Karpas-422 (cell line): ENCODE results near the gene MYCBPAP. TPM values are rescaled to one million over a fixed set of nuclear protein-coding genes. Genes with fewer than 3 reads are reported as not detected.
"Not testable (repeated sequence)": the region's sequence is repeated elsewhere in the genome, so short reads cannot be mapped to it uniquely, and the experiment has no call there.

ENCODE experiments used
- DNase-seq: peaks from one replicate; pipeline ENCODE4 v3.0.0-alpha.2; 2015
- H2AFZ ChIP-seq: fragments of 200-600 bp; sonication (generic); 2 replicates; pipeline ENCODE4 v1.6.1; 2014; ENCODE audit warnings: antibody characterized with exemption, low read length, mixed read lengths
- H3K27ac ChIP-seq: fragments of 200-600 bp; sonication (generic); 2 replicates; pipeline ENCODE4 v1.5.1; 2014; ENCODE audit warnings: mild to moderate bottlenecking, low read length, moderate library complexity
- H3K27me3 ChIP-seq: fragments of 200-600 bp; sonication (generic); 2 replicates; pipeline ENCODE4 v1.6.1; 2014; ENCODE audit warnings: low read length, mixed read lengths
- H3K36me3 ChIP-seq: fragments of 200-600 bp; sonication (generic); 2 replicates; pipeline ENCODE4 v1.6.1; 2014; ENCODE audit warnings: low read length, mixed read lengths; ENCODE audit not compliant: insufficient read depth
- H3K4me1 ChIP-seq: fragments of 200-600 bp; sonication (generic); 2 replicates; pipeline ENCODE4 v1.6.1; 2014; ENCODE audit warnings: mild to moderate bottlenecking, low read length, mixed read lengths
- H3K4me2 ChIP-seq: fragments of 200-600 bp; sonication (generic); 2 replicates; pipeline ENCODE4 v1.6.1; 2014; ENCODE audit warnings: low read length, low read depth, mild to moderate bottlenecking; ENCODE audit not compliant: poor library complexity, severe bottlenecking
- H3K4me3 ChIP-seq: fragments of 200-600 bp; sonication (generic); 2 replicates; pipeline ENCODE4 v1.5.1; 2014; ENCODE audit warnings: mild to moderate bottlenecking, antibody characterized with exemption, low read length, mixed read lengths
- H3K79me2 ChIP-seq: fragments of 200-600 bp; sonication (generic); 2 replicates; pipeline ENCODE4 v1.6.1; 2014; ENCODE audit warnings: mild to moderate bottlenecking, low read length, mixed read lengths
- H3K9ac ChIP-seq: fragments of 200-600 bp; sonication (generic); 2 replicates; pipeline ENCODE4 v1.6.0; 2014; ENCODE audit warnings: low read length
- H3K9me2 ChIP-seq: fragments of 200-600 bp; sonication (generic), shearing (Covaris generic); replicated peaks from 2 replicates; pipeline ENCODE4 v1.6.0; 2014; ENCODE audit warnings: mild to moderate bottlenecking, low read length, moderate library complexity; ENCODE audit not compliant: insufficient read depth
- H3K9me3 ChIP-seq: fragments of 300-700, 200-600 bp; sonication (generic); 2 replicates; pipeline ENCODE4 v1.6.1; 2014; ENCODE audit warnings: low read length, mixed read lengths
- H4K20me1 ChIP-seq: fragments of 200-600 bp; sonication (generic); 2 replicates; pipeline ENCODE4 v1.6.1; 2014; ENCODE audit warnings: mild to moderate bottlenecking, antibody characterized with exemption, low read length, low read depth; ENCODE audit not compliant: insufficient read depth
- total RNA-seq: library from RNA; depleted of rRNA; stranded (reverse); fragments of >200 nt; shearing (Covaris generic); gene quantifications from 2 replicates; pipeline ENCODE4 v1.2.3, GENCODE V29; 2014; ENCODE audit warnings: low replicate concordance

The MYCBPAP gene
- total RNA-seq, 1 experiment from 2014 or later = 2.0 TPM

DNA sequence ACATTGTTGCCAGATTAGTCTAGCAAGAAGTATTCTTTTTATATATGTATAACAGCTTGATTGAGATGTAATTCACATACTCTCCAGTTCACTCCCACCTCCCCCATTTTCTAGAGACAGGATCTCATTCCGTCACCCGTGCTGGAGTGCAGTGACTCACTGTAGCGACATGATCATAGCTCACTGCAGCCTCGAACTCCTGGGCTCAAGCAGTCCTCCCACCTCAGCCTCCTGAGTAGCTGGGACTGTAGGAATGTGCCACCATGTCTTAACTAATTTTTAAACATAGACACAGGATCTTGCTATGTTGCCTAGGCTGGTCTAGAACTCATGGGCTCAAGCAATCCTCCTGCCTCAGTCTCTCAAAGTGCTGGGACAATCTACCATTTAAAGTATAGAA, 32.9 kb upstream of the MYCBPAP start:
- no peak overlapping the region for H3K4me2 ChIP-seq
- no peak overlapping the region for H3K4me3 ChIP-seq
- H3K9me3 ChIP-seq = no peaks in the 10 kb centered on the region
- H3K27ac ChIP-seq = no peak overlapping the region
- no peaks in the 10 kb centered on the region for H4K20me1 ChIP-seq
- no peaks in the 10 kb centered on the region for H3K27me3 ChIP-seq
- DNase-seq = no peak
- no peak overlapping the region for H3K9ac ChIP-seq
- no peaks in the 10 kb centered on the region for H3K9me2 ChIP-seq
- peaks cover 3% of the 10 kb centered on the region; the same call in 1 of the 2 replicates for H3K36me3 ChIP-seq
- H3K4me1 ChIP-seq = peaks cover 23% of the 10 kb centered on the region
- H3K79me2 ChIP-seq = peaks cover 12% of the 10 kb centered on the region
- H2AFZ ChIP-seq = no peak overlapping the region

GRCh38 chr17:50475775-50476544, 32.3 kb upstream of the MYCBPAP start:
- not testable (repeated sequence) for H3K27ac ChIP-seq, H2AFZ ChIP-seq, H3K9ac ChIP-seq, H3K4me2 ChIP-seq, H3K27me3 ChIP-seq, H3K9me3 ChIP-seq, H4K20me1 ChIP-seq, DNase-seq, H3K36me3 ChIP-seq, H3K9me2 ChIP-seq, H3K4me3 ChIP-seq
- peaks cover 28% of the 10 kb centered on the region for H3K4me1 ChIP-seq
- H3K79me2 ChIP-seq = peaks cover 16% of the 10 kb centered on the region

DNA sequence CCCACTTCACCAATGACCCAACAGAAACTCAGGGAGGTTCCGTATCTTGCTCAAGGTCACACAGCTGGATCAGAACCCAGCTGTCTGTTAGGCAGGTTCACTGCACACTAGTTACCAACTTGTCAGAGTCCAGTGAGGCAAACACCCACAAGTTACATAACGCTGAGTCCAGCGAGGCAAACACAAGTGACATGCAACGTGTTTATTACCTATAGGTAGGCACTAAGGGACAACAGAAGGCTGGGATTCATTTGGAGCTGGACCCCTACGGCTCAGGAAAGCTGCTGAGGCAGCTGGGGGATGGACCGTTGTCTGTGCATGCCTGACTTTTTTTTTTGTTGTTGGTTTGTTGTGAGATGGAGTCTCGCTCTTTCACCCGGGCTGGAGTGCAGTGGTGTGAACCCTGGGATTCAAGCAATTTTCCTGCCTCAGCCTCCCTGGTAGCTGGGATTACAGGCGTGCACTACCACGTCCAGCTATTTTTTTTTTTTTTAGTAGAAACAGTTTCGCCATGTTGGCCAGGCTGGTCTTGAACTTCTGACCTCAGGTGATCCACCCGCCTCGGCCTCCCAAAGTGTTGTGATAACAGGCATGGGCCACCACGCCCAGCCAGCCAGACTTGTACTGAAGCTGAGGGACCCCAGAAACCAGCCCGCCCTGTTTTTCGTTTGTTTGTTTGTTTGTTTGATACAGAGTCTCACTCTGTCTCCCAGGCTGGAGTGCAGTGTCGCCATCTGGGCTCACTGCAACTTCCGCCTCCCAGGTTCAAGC, 31.5 kb upstream of the MYCBPAP start:
- no peak overlapping the region for H3K4me2 ChIP-seq
- no peak overlapping the region for H3K9ac ChIP-seq
- no peaks in the 10 kb centered on the region for H3K9me3 ChIP-seq
- no peak overlapping the region for H3K27ac ChIP-seq
- peaks cover 16% of the 10 kb centered on the region for H3K79me2 ChIP-seq
- H3K4me1 ChIP-seq = peaks cover 33% of the 10 kb centered on the region
- no peaks in the 10 kb centered on the region for H3K27me3 ChIP-seq
- DNase-seq = no peak
- H4K20me1 ChIP-seq = no peaks in the 10 kb centered on the region
- no peak overlapping the region for H3K4me3 ChIP-seq
- no peaks in the 10 kb centered on the region for H3K9me2 ChIP-seq
- H2AFZ ChIP-seq = no peak overlapping the region
- H3K36me3 ChIP-seq = peaks cover 3% of the 10 kb centered on the region; the same call in 1 of the 2 replicates

DNA sequence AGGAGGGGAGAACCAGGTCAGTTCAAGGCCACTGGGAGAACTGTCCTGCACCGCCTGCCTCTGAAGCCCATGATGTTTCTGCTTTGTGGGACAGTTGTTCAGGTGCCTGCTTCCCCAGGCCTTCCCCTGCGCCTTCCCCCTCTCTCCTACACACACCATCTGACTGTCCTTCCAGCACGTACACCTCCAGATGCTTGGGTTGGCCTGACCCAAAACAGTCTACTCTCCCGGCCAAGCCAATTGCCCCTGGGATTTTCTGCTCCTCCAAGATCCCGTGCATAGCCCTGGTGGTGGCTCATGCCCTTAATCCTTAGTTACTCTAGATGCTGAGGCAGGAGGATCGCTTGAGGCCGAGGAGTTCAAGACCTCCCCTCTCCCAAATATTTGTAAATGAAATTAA, 30.3 kb upstream of the MYCBPAP start:
- DNase-seq = peak; percentile 58
- Histone ChIP-seq H3K4me2 (peak overlapping the region; percentile 87), H3K9me3 (no peaks in the 10 kb centered on the region), H3K9me2 (no peaks in the 10 kb centered on the region), H3K4me3 (peak overlapping the region; percentile 84), H2AFZ (peak overlapping the region; percentile 78), H3K79me2 (peaks cover 20% of the 10 kb centered on the region), H3K27me3 (no peaks in the 10 kb centered on the region), H3K27ac (peak overlapping the region; percentile 65), H3K36me3 (peaks cover 6% of the 10 kb centered on the region; the same call in 1 of the 2 replicates), H4K20me1 (no peaks in the 10 kb centered on the region), H3K4me1 (peaks cover 40% of the 10 kb centered on the region), H3K9ac (peak overlapping the region; percentile 83)

GRCh38 chr17:50478391-50479381, 29.6 kb upstream of the MYCBPAP start, which contains the start of gene RSAD1:
Gene RSAD1 (plus strand): TSS chr17:50478860. CDS start chr17:50478885, 25 bp downstream.
- H3K36me3 ChIP-seq = peaks cover 9% of the 10 kb centered on the region; the same call in 1 of the 2 replicates
- no peaks in the 10 kb centered on the region for H3K9me3 ChIP-seq
- peaks cover 40% of the 10 kb centered on the region for H3K4me1 ChIP-seq
- peak within 1 kb of the TSS; percentile 87 for H3K4me2 ChIP-seq
- peak within 1 kb of the TSS; percentile 83 for H3K9ac ChIP-seq
- H3K79me2 ChIP-seq = peaks cover 20% of the 10 kb centered on the region
- DNase-seq = peak; percentile 96
- no peaks in the 10 kb centered on the region for H4K20me1 ChIP-seq
- peak within 1 kb of the TSS; percentile 78 for H2AFZ ChIP-seq
- peak within 1 kb of the TSS; percentile 84 for H3K4me3 ChIP-seq
- H3K27me3 ChIP-seq = no peaks in the 10 kb centered on the region
- peak within 1 kb of the TSS; percentile 77 for H3K27ac ChIP-seq
- H3K9me2 ChIP-seq = no peaks in the 10 kb centered on the region

DNA sequence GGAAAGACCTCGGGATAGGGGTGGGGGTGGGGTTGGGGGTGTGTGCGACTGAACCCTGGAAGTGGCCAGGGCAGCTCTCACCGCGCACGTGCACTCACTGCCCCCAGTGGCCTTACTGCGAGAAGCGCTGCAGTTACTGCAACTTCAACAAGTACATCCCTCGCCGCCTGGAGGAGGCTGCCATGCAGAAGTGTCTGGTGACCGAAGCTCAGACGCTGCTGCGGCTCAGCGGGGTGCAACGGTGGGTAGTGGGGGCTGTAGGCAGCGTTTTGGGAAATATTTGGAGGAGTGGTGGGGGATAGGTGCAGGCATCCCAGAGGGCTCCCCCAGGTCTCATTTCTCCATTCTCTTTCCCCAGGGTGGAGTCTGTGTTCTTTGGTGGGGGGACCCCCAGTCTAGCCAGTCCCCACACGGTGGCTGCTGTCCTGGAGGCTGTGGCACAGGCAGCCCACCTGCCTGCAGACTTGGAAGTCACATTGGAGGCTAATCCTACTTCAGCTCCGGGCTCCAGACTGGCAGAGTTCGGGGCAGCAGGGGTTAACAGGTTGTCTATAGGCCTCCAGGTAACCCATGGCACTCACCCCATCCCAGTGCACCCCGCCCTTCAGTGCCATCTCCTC, 28.6 kb upstream of the MYCBPAP start:
- 0 out of 2 replicates have a peak, but pooled peaks cover 7% of the 10 kb centered on the region for H3K36me3 ChIP-seq
- H3K27ac ChIP-seq = peak overlapping the region; percentile 77
- H3K9me3 ChIP-seq = no peaks in the 10 kb centered on the region
- DNase-seq = peak; percentile 92
- no peaks in the 10 kb centered on the region for H3K9me2 ChIP-seq
- H2AFZ ChIP-seq = peak overlapping the region; percentile 75
- H3K4me1 ChIP-seq = peaks cover 40% of the 10 kb centered on the region
- H4K20me1 ChIP-seq = no peaks in the 10 kb centered on the region
- peak overlapping the region; percentile 84 for H3K4me3 ChIP-seq
- H3K27me3 ChIP-seq = no peaks in the 10 kb centered on the region
- H3K4me2 ChIP-seq = peak overlapping the region; percentile 87
- H3K9ac ChIP-seq = peak overlapping the region; percentile 83
- peaks cover 20% of the 10 kb centered on the region for H3K79me2 ChIP-seq

DNA sequence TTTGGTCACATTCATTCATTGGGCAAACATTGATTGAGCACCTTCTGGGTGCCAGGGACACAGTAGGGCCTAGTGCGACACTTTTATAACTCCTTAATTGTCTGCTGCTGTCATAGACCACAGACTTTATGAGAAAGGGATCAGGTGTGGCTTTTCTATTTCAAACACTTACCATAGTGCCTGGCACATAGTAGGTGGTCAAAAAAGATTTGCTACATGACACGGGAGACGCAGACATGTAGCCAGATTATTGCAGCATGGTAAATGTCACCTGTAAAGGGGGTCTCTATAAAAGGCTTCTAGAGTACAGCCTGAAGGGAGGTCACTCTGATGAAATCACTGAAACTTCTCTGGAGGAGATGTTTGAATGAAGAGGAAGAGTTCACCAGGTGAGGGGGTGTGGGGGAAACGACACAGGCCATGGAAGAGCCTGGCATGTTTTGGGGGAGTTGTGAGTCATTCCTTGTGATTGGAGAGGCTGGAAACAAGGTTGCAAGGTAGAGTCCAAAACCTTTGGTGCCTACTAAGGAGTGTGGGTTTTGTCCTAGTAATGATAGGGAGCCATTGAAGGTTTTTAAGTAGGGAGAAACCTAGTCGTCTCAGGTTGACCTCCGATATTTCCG, 28.0 kb upstream of the MYCBPAP start:
- H3K27me3 ChIP-seq = no peaks in the 10 kb centered on the region
- H3K4me2 ChIP-seq = peak overlapping the region; percentile 87
- no peak overlapping the region for H2AFZ ChIP-seq
- H3K9ac ChIP-seq = peak overlapping the region; percentile 83
- peaks cover 10% of the 10 kb centered on the region; the same call in 1 of the 2 replicates for H3K36me3 ChIP-seq
- H3K4me1 ChIP-seq = peaks cover 40% of the 10 kb centered on the region
- DNase-seq = no peak
- no peaks in the 10 kb centered on the region for H4K20me1 ChIP-seq
- peaks cover 20% of the 10 kb centered on the region for H3K79me2 ChIP-seq
- no peaks in the 10 kb centered on the region for H3K9me2 ChIP-seq
- H3K4me3 ChIP-seq = peak overlapping the region; percentile 84
- no peaks in the 10 kb centered on the region for H3K9me3 ChIP-seq
- peak overlapping the region; percentile 33; the same call in 1 of the 2 replicates for H3K27ac ChIP-seq
